Keratinocyte (primary cell): ENCODE data around the gene VAC14. TPM values are rescaled to one million over a fixed set of nuclear protein-coding genes. Genes with fewer than 3 reads are reported as not detected.

Experiments
- DNase-seq: peaks from one replicate; pipeline ENCODE4 v3.0.0-alpha.2; 2011; ENCODE audit warnings: low read depth, missing footprints, low spot score
- FAIRE-seq: peaks from 2 replicates; lab custom pipeline; 2011; peaks lifted over from hg19 to GRCh38; lab: Jason Lieb, UNC
- H2AFZ ChIP-seq: 2 replicates; pipeline ENCODE4 v1.6.0; 2012; ENCODE audit warnings: low read length, control low read depth, inconsistent platforms; ENCODE audit not compliant: control insufficient read depth
- H3K27ac ChIP-seq: 2 replicates; pipeline ENCODE4 v1.5.1; 2011; ENCODE audit warnings: low read length; ENCODE audit not compliant: control insufficient read depth, insufficient read depth
- H3K27me3 ChIP-seq: 3 replicates; pipeline ENCODE4 v1.6.0; 2011; ENCODE audit warnings: low read length; ENCODE audit not compliant: control insufficient read depth, insufficient read depth; ENCODE audit errors: extremely low read depth
- H3K36me3 ChIP-seq, 2 experiments: 2 replicates in 1 of 2; 3 replicates in 1 of 2; pipeline ENCODE4 v1.5.1; 2011; ENCODE audit warnings: low read length in 2 of 2, mild to moderate bottlenecking in 1 of 2; ENCODE audit not compliant: control insufficient read depth in 2 of 2, insufficient read depth in 2 of 2; ENCODE audit errors: extremely low read depth in 1 of 2
- H3K4me1 ChIP-seq: 3 replicates; pipeline ENCODE4 v1.5.1; 2011; ENCODE audit warnings: low read length; ENCODE audit not compliant: control insufficient read depth, insufficient read depth; ENCODE audit errors: extremely low read depth
- H3K4me2 ChIP-seq: 3 replicates; pipeline ENCODE4 v1.6.0; 2011; ENCODE audit warnings: low read depth, low read length; ENCODE audit not compliant: control insufficient read depth, insufficient read depth; ENCODE audit errors: extremely low read depth
- H3K4me3 ChIP-seq, 3 experiments: fragments of 200-600 bp in 1 of 3; sonication (generic) in 1 of 3; 2 replicates in 2 of 3; 3 replicates in 1 of 3; pipeline ENCODE4 v1.5.1; 2011 to 2016; ENCODE audit warnings: low read length in 3 of 3, mild to moderate bottlenecking in 3 of 3, control low read depth in 2 of 3, inconsistent platforms in 1 of 3, low read depth in 1 of 3, mixed read lengths in 1 of 3, mixed run types in 1 of 3, moderate library complexity in 1 of 3; ENCODE audit not compliant: control insufficient read depth in 2 of 3, insufficient read depth in 2 of 3; ENCODE audit errors: extremely low read depth in 1 of 3
- H3K79me2 ChIP-seq: 2 replicates; pipeline ENCODE4 v1.6.0; 2012; ENCODE audit warnings: low read length; ENCODE audit not compliant: control insufficient read depth, insufficient read depth
- H3K9ac ChIP-seq: 3 replicates; pipeline ENCODE4 v1.6.0; 2011; ENCODE audit warnings: low read length; ENCODE audit not compliant: control insufficient read depth, insufficient read depth; ENCODE audit errors: extremely low read depth
- H3K9me1 ChIP-seq: 3 replicates; pipeline ENCODE4 v1.6.0; 2011; ENCODE audit warnings: low read length; ENCODE audit not compliant: control insufficient read depth, insufficient read depth; ENCODE audit errors: extremely low read depth
- H3K9me3 ChIP-seq: 2 replicates; pipeline ENCODE4 v1.5.1; 2012; ENCODE audit warnings: low read depth, low read length; ENCODE audit not compliant: control insufficient read depth
- H4K20me1 ChIP-seq: 3 replicates; pipeline ENCODE4 v1.6.0; 2011; ENCODE audit warnings: low read length; ENCODE audit not compliant: control insufficient read depth, insufficient read depth; ENCODE audit errors: extremely low read depth
- EZH2 ChIP-seq: IDR thresholded peaks from one replicate; pipeline ENCODE4 v1.6.1; 2012; ENCODE audit warnings: inconsistent platforms, mild to moderate bottlenecking, low read length, moderate library complexity
- dilution Hi-C: fragments of 300-500 bp; cut with MboI; formaldehyde crosslinking; loops from one replicate; pipeline ENCODE4 v1.7.0; 2020; ENCODE audit warnings: low sequenced_read_pairs; ENCODE audit not compliant: extremely low pct_ligation_motif_present
- polyA plus RNA-seq, 5 experiments: library from polyadenylated mRNA; depleted of rRNA in 3 of 5; stranded (reverse) in 3 of 5; stranded (forward) in 1 of 5; unstranded in 1 of 5; fragments of >200 nt; gene quantifications; 1 replicate in 1 of 5; 2 replicates in 3 of 5; 3 replicates in 1 of 5; pipeline versions ENCODE4 v1.2.1 to v1.2.3, GENCODE V29; 2011 to 2012; ENCODE audit warnings: missing spikeins in 2 of 5, low read depth in 1 of 5, low replicate concordance in 1 of 5
- TF ChIP-seq, protein P1 (sequence below), 3 experiments: IDR thresholded peaks in 1 of 3; conservative IDR thresholded peaks in 1 of 3; optimal IDR thresholded peaks in 1 of 3; 2 replicates in 2 of 3; 3 replicates in 1 of 3; pipeline versions ENCODE3 to v1.5.1; 2011; ENCODE audit warnings: low read length in 3 of 3, mild to moderate bottlenecking in 3 of 3, moderate library complexity in 2 of 3, control low read depth in 1 of 3, inconsistent platforms in 1 of 3; ENCODE audit not compliant: insufficient read depth in 2 of 3; ENCODE audit errors: extremely low read depth in 1 of 3

The VAC14 gene
- polyA plus RNA-seq, 1 donor (not counting 4 experiments of a cell fraction or from before 2014, with no cell fraction given) = 15.9 TPM

DNA sequence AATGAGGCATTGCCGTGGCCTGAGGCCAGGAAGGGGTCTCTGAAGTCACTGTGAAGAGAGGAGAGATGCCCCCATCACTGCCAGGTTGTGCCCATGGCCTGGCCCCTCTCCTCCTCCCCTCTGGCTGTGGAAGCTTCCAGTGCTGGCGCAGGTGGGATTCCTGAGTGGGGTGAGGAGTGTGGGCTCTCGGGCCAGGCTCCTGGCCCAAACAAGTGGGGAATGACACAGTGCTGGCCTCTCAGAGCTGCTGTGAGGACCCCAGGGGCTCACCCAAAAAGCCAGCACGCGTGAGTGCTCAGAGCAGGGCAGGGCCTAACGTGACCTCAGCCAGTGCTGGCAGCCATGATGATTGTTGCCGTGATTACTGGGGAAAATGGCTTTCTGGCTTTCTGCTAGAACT lies 61.6 kb downstream of the VAC14 start:
- FAIRE-seq (no peak), DNase-seq (no peak)
- H3K4me2 ChIP-seq = no peak overlapping the region
- H3K27ac ChIP-seq = no peak overlapping the region
- dilution Hi-C loops = no loop called here
- no peaks in the 10 kb centered on the region for H3K79me2 ChIP-seq
- peaks cover 0 to 14% of the 10 kb centered on the region in 2 experiments for H3K36me3 ChIP-seq
- H3K4me1 ChIP-seq = peaks cover 12% of the 10 kb centered on the region
- H4K20me1 ChIP-seq = no peaks in the 10 kb centered on the region
- no peaks in the 10 kb centered on the region for H3K9me1 ChIP-seq
- no peak overlapping the region for H2AFZ ChIP-seq
- H3K27me3 ChIP-seq = no peaks in the 10 kb centered on the region
- H3K9me3 ChIP-seq = no peaks in the 10 kb centered on the region
- no peak overlapping the region for H3K4me3 ChIP-seq
- no peak overlapping the region for H3K9ac ChIP-seq
- TF ChIP-seq EZH2 = no peak
- TF ChIP-seq, protein P1, sequence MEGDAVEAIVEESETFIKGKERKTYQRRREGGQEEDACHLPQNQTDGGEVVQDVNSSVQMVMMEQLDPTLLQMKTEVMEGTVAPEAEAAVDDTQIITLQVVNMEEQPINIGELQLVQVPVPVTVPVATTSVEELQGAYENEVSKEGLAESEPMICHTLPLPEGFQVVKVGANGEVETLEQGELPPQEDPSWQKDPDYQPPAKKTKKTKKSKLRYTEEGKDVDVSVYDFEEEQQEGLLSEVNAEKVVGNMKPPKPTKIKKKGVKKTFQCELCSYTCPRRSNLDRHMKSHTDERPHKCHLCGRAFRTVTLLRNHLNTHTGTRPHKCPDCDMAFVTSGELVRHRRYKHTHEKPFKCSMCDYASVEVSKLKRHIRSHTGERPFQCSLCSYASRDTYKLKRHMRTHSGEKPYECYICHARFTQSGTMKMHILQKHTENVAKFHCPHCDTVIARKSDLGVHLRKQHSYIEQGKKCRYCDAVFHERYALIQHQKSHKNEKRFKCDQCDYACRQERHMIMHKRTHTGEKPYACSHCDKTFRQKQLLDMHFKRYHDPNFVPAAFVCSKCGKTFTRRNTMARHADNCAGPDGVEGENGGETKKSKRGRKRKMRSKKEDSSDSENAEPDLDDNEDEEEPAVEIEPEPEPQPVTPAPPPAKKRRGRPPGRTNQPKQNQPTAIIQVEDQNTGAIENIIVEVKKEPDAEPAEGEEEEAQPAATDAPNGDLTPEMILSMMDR (optimal IDR thresholded peaks at IDR 0.05 in 1 of 3, IDR thresholded peaks at IDR 0.05 in 1 of 3, conservative IDR thresholded peaks at IDR 0.05 in 1 of 3; ENCODE audit: extremely low read depth in 1 of 3, insufficient read depth in 2 of 3, low read length in 3 of 3) = no peak

DNA sequence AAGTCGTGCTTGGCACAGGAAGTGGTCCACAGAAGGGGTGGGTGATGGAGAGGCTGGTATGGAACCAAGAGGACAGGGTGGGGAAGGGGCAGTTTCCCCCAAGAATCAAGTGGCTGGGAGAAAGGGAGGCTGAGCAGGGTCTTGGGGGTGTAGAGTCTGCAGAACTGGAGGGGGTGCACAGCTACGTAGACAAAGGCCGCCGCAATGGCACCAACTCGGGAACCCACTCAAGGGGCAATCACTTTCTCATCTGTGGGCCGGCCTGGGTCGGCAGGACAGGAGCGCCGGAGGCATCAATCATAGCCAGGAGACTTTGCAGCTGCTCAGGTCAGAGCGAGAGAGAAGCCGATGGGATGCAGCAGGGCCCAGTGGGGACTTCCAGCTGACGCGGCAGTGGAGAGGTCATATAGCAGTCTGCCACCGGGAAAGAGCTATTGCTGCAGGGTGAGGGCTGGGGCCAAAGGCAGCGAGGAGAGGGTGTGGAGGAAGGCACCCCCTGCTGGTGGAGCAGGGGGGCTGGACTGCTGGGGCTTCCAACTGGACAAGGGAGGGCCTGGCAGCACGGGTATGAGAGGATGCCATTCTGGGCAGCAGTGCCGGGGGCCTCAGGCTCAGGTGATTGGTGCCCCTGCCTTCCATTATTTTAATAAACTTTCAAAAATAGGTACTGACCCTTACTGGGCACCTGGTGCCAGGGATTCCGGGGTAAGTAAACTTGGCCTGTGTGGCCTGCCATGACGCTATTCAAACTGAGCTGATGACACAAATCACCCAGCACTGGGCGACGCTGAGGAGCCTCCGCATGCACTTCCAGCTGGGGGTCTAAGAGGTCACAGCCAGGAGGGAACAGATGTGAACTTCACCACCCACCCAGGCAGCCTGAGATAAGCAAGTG lies 62.6 kb downstream of the VAC14 start:
- Histone ChIP-seq H3K27ac (no peak overlapping the region), H4K20me1 (no peaks in the 10 kb centered on the region), H3K79me2 (no peaks in the 10 kb centered on the region), H3K9me3 (no peaks in the 10 kb centered on the region), H2AFZ (no peak overlapping the region), H3K36me3 (peaks cover 0 to 8% of the 10 kb centered on the region in 2 experiments), H3K4me2 (no peak overlapping the region), H3K9me1 (no peaks in the 10 kb centered on the region), H3K4me3 (no peak overlapping the region), H3K27me3 (no peaks in the 10 kb centered on the region), H3K9ac (no peak overlapping the region), H3K4me1 (peaks cover 12% of the 10 kb centered on the region)
- dilution Hi-C loops = no loop called here
- no peak for DNase-seq
- peak; percentile 53 for FAIRE-seq
- no peak for TF ChIP-seq EZH2
- TF ChIP-seq, protein P1 (optimal IDR thresholded peaks at IDR 0.05 in 1 of 3, IDR thresholded peaks at IDR 0.05 in 1 of 3, conservative IDR thresholded peaks at IDR 0.05 in 1 of 3; ENCODE audit: extremely low read depth in 1 of 3, insufficient read depth in 2 of 3, low read length in 3 of 3) = peak; percentile 72 to 94 (median 80)
